WI38 (cell line): ENCODE results near the gene ZSWIM6.

Experiments
- H3K4me3 ChIP-seq: 2 replicates; pipeline ENCODE4 v1.5.1; 2011; ENCODE audit warnings: low read depth, mild to moderate bottlenecking, control low read depth, low read length
- TF ChIP-seq, protein P1 (sequence below): IDR thresholded peaks from 2 replicates; pipeline ENCODE4 v1.5.1; 2012; ENCODE audit warnings: low read depth, mild to moderate bottlenecking, control low read depth, low read length

Gene ZSWIM6

DNA sequence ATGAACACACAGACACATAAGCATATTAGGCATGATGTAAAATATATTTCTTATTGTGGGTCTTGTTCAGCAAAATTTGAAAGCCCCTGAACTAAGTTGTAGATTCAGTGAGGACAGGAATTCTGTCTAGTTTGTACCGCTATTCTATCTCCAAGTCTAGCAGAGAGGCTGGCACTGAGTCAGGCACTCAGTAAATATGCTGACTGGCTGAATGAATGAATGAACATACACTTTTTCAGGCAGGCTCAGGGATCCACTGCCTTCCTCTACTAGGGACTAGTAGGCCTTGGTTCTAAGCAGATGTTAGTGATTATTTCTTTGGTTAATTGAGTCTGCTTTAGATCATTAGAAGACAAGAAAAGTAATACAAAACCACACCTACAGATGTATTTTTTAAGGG, 157.5 kb downstream of the ZSWIM6 start:
- TF ChIP-seq, protein P1, sequence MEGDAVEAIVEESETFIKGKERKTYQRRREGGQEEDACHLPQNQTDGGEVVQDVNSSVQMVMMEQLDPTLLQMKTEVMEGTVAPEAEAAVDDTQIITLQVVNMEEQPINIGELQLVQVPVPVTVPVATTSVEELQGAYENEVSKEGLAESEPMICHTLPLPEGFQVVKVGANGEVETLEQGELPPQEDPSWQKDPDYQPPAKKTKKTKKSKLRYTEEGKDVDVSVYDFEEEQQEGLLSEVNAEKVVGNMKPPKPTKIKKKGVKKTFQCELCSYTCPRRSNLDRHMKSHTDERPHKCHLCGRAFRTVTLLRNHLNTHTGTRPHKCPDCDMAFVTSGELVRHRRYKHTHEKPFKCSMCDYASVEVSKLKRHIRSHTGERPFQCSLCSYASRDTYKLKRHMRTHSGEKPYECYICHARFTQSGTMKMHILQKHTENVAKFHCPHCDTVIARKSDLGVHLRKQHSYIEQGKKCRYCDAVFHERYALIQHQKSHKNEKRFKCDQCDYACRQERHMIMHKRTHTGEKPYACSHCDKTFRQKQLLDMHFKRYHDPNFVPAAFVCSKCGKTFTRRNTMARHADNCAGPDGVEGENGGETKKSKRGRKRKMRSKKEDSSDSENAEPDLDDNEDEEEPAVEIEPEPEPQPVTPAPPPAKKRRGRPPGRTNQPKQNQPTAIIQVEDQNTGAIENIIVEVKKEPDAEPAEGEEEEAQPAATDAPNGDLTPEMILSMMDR: no peak
- H3K4me3 ChIP-seq: no peak overlapping the region

DNA sequence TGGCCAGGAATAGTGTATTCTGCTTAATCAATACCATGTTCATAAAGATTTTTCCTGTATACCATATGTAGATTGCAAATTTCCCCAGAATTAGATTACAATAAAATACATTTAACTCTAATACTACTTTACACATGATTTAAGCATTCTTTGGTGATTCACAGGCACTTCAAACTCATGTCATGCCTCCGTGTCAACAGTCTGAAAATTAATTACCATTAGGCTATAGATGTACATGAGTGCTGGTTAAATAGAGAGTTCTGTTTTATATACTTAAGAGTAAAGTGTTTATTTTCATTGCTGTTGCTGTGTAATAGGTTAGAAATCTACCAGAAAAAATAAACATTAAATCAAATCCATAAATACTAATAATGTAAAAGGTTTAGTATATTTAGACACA, 159.8 kb downstream of the ZSWIM6 start:
- no peak overlapping the region for H3K4me3 ChIP-seq
- TF ChIP-seq, protein P1: no peak

DNA sequence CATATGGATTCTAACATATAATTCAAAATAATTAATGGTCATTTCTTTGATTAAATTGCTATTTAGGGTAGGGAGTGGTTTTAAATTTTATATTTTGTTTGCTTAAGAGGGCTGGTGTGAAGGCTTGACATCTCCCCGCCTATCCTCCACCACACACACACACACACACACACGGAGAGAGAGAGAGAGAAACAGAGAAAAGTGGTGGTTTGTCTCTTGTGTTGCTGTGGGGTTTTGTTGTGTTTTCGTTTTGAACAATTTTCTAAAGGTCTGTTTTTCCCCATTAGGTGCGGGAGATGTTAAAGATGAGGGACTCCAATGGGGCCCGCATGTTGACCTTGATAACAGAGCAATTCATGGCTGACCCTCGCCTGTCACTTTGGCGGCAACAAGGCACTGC, 161.9 kb downstream of the ZSWIM6 start:
- TF ChIP-seq, protein P1: no peak
- H3K4me3 ChIP-seq: no peak overlapping the region

DNA sequence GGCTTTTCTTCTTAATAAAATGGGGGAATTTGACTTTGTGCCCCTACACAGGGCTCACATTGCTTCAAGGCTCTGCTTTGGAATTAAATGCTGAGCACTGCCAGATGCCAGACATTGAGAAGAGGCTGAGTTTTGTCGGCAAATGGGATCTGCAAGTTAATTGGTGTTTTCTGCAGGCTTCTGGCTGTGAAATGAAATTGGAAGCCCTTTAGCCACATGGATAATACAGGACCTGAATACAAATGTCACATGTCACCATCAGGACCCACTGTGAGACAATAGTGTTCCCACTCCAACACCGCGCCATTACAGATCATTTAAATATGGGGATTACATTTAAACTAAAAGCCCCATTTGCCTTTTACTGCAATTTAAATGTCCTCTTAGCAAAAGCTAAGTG, 164.4 kb downstream of the ZSWIM6 start:
- H3K4me3 ChIP-seq: no peak overlapping the region
- TF ChIP-seq, protein P1: no peak

- no peak overlapping the region for H3K4me3 ChIP-seq
- TF ChIP-seq, protein P1: no peak
Observed at GRCh38 chr5:61496860-61497259, 164.8 kb downstream of the ZSWIM6 start.

DNA sequence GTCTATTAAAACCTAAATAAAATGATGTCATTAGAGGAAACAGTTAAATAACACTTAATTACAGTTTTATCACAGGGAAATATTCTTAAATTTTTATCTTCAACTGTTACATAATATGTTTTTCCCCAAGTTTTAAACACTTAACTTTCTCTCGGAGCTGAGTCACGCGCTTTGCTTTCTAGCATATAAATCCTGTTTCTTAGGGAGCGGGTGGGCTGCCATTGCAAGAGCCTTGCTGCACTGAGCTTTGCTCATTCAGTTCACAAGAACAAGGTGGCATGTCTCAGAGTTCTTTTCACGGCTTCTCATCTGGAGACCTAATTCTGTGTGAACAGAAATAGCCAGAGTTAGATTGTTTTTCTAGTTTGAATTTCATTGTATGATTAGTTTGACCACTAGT, 166.1 kb downstream of the ZSWIM6 start:
- no peak overlapping the region for H3K4me3 ChIP-seq
- TF ChIP-seq, protein P1: no peak

GRCh38 chr5:61501971-61502370, 169.9 kb downstream of the ZSWIM6 start:
- H3K4me3 ChIP-seq: no peak overlapping the region
- TF ChIP-seq, protein P1: no peak
